SK-N-SH treated with all-trans-retinoic acid at 6 μM for 48 hours (cell line): ENCODE measurements around the gene SERTAD2.

Source experiments
- ARNTL ChIP-seq: fragments of 450-650 bp; formaldehyde crosslinking; IDR thresholded peaks from 2 replicates; pipeline ENCODE4 v1.5.0; 2020; ENCODE audit warnings: low read depth, mild to moderate bottlenecking, moderate library complexity, borderline replicate concordance
- BACH2 ChIP-seq: fragments of 250-450 bp; sonication (Bioruptor Pico); IDR thresholded peaks from 2 replicates; pipeline ENCODE4 v1.9.0; 2021; ENCODE audit warnings: mild to moderate bottlenecking, borderline replicate concordance
- ESRRG ChIP-seq: fragments of 250-450 bp; sonication (Bioruptor Pico); IDR thresholded peaks from 2 replicates; pipeline ENCODE4 v1.6.1; 2021; ENCODE audit warnings: mild to moderate bottlenecking
- RARB ChIP-seq: fragments of 250-450 bp; sonication (Bioruptor Pico); IDR thresholded peaks from 2 replicates; pipeline ENCODE4 v1.8.0; 2021; ENCODE audit warnings: mild to moderate bottlenecking, moderate library complexity
- ZC3H10 ChIP-seq: fragments of 250-450 bp; sonication (Bioruptor Pico); IDR thresholded peaks from 2 replicates; pipeline ENCODE4 v1.5.1; 2021; ENCODE audit warnings: mild to moderate bottlenecking, moderate library complexity
- ZFP30 ChIP-seq: fragments of 450-650 bp; formaldehyde crosslinking; IDR thresholded peaks from 2 replicates; pipeline ENCODE4 v1.5.0; 2022; ENCODE audit warnings: mild to moderate bottlenecking, moderate library complexity
- ZNF8 ChIP-seq: fragments of 450-650 bp; formaldehyde crosslinking; IDR thresholded peaks from 2 replicates; pipeline ENCODE4 v1.5.0; 2020; ENCODE audit warnings: mild to moderate bottlenecking, moderate library complexity
- TF ChIP-seq, protein P1 (sequence below): fragments of 250-450 bp; sonication (Bioruptor Pico); IDR thresholded peaks from 2 replicates; pipeline ENCODE4 v1.8.0; 2020; ENCODE audit warnings: mild to moderate bottlenecking, moderate library complexity, borderline replicate concordance

- TF ChIP-seq, protein P1, sequence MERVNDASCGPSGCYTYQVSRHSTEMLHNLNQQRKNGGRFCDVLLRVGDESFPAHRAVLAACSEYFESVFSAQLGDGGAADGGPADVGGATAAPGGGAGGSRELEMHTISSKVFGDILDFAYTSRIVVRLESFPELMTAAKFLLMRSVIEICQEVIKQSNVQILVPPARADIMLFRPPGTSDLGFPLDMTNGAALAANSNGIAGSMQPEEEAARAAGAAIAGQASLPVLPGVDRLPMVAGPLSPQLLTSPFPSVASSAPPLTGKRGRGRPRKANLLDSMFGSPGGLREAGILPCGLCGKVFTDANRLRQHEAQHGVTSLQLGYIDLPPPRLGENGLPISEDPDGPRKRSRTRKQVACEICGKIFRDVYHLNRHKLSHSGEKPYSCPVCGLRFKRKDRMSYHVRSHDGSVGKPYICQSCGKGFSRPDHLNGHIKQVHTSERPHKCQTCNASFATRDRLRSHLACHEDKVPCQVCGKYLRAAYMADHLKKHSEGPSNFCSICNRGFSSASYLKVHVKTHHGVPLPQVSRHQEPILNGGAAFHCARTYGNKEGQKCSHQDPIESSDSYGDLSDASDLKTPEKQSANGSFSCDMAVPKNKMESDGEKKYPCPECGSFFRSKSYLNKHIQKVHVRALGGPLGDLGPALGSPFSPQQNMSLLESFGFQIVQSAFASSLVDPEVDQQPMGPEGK (CRISPR knock-in tag) = no peak
- TF ChIP-seq ESRRG (no peak), ARNTL (no peak), ZC3H10 (no peak), ZNF8 (no peak), BACH2 (CRISPR knock-in tag) (no peak), RARB (CRISPR knock-in tag) (no peak), ZFP30 (CRISPR knock-in tag) (no peak)
These were observed 7.5 kb downstream of the SERTAD2 start for GRCh38 chr2:64646007-64646880.
